HG03378 (cell line): ENCODE results near the gene JAK3.

Experiments
- ATAC-seq: cut with Tn5 transposase; IDR thresholded peaks from one replicate; pipeline ENCODE4 v1.9.1; 2021; ENCODE audit warnings: mild to moderate bottlenecking, moderate library complexity; ENCODE audit not compliant: unreplicated experiment

Gene JAK3

GRCh38 chr19:17841810-17842662 is 5.7 kb downstream of the JAK3 start:
- ATAC-seq = no peak

GRCh38 chr19:17841371-17841809 is 6.4 kb downstream of the JAK3 start:
- ATAC-seq = no peak

- no peak for ATAC-seq
These were observed 7.8 kb downstream of the JAK3 start for GRCh38 chr19:17840019-17840418.

GRCh38 chr19:17837972-17838371 is 9.8 kb downstream of the JAK3 start:
- no peak for ATAC-seq

GRCh38 chr19:17836530-17836929 is 11.3 kb downstream of the JAK3 start:
- no peak for ATAC-seq

GRCh38 chr19:17835182-17836006 is 12.4 kb downstream of the JAK3 start:
- no peak for ATAC-seq

- no peak for ATAC-seq
These were observed 13.2 kb downstream of the JAK3 start for GRCh38 chr19:17834350-17835181.

- no peak for ATAC-seq
These were observed 15.2 kb downstream of the JAK3 start for GRCh38 chr19:17832443-17833208.

GRCh38 chr19:17831419-17831888 is 16.3 kb downstream of the JAK3 start:
- no peak for ATAC-seq

- no peak for ATAC-seq
These were observed 17.0 kb downstream of the JAK3 start for GRCh38 chr19:17830567-17831418.

GRCh38 chr19:17829855-17830566 is 17.8 kb downstream of the JAK3 start:
- ATAC-seq = no peak

GRCh38 chr19:17826508-17827056 is 21.2 kb downstream of the JAK3 start:
- ATAC-seq = no peak

- no peak for ATAC-seq
These were observed 23.4 kb downstream of the JAK3 start for GRCh38 chr19:17824339-17824738.

- ATAC-seq = no peak
These were observed 26.6 kb downstream of the JAK3 start, which contains the start of gene INSL3 for GRCh38 chr19:17821190-17821589. TSS of gene INSL3 (minus strand) at chr19:17821519. CDS start at chr19:17821506, 13 bp downstream.

- no peak for ATAC-seq
These were observed 30.0 kb downstream of the JAK3 start for GRCh38 chr19:17817668-17818363.

- ATAC-seq = no peak
These were observed 35.7 kb downstream of the JAK3 start for GRCh38 chr19:17812099-17812498.

GRCh38 chr19:17811681-17812080 is 36.1 kb downstream of the JAK3 start:
- no peak for ATAC-seq

GRCh38 chr19:17811103-17811502 is 36.7 kb downstream of the JAK3 start:
- ATAC-seq = no peak
